Measurements from ENCODE around the gene EPC1. TPM values are rescaled to one million over a fixed set of nuclear protein-coding genes. Genes with fewer than 3 reads are reported as not detected.

Gene EPC1
- polyA plus RNA-seq, 1 donor (not counting 4 experiments of a cell fraction or from before 2014, with no cell fraction given): 34.8 TPM

GRCh38 chr10:32338262-32338661, 8.7 kb downstream of the EPC1 start:
- H3K9me3 ChIP-seq (ENCODE audit: control insufficient read depth, low read depth, low read length): no peaks in the 10 kb centered on the region
- H3K9ac ChIP-seq (ENCODE audit: control insufficient read depth, extremely low read depth, insufficient read depth, low read length): no peak overlapping the region
- no peaks in the 10 kb centered on the region for H3K9me1 ChIP-seq (ENCODE audit: control insufficient read depth, extremely low read depth, insufficient read depth, low read length)
- DNase-seq (ENCODE audit: low read depth, low spot score) (no peak), FAIRE-seq (no peak)
- H3K27me3 ChIP-seq (ENCODE audit: control insufficient read depth, extremely low read depth, insufficient read depth, low read length): no peaks in the 10 kb centered on the region
- H3K4me3 ChIP-seq (ENCODE audit: control insufficient read depth in 2 of 3, extremely low read depth in 1 of 3, insufficient read depth in 2 of 3, low read depth in 1 of 3, low read length in 3 of 3): no peak overlapping the region
- H3K79me2 ChIP-seq (ENCODE audit: control insufficient read depth, insufficient read depth, low read length): peaks cover 95% of the 10 kb centered on the region
- dilution Hi-C loops (cut with MboI; ENCODE audit: extremely low pct_ligation_motif_present, low sequenced_read_pairs): no loop called here
- no peak overlapping the region for H3K27ac ChIP-seq (ENCODE audit: control insufficient read depth, insufficient read depth, low read length)
- H2AFZ ChIP-seq (ENCODE audit: control insufficient read depth, low read length): no peak overlapping the region
- H3K4me1 ChIP-seq (ENCODE audit: control insufficient read depth, extremely low read depth, insufficient read depth, low read length): no peaks in the 10 kb centered on the region
- H4K20me1 ChIP-seq (ENCODE audit: control insufficient read depth, extremely low read depth, insufficient read depth, low read length): no peaks in the 10 kb centered on the region
- no peak overlapping the region for H3K4me2 ChIP-seq (ENCODE audit: control insufficient read depth, extremely low read depth, insufficient read depth, low read depth, low read length)
- peaks cover 0 to 1% of the 10 kb centered on the region in 2 experiments for H3K36me3 ChIP-seq (ENCODE audit: control insufficient read depth in 2 of 2, extremely low read depth in 1 of 2, insufficient read depth in 2 of 2, low read length in 2 of 2)
- no peak for TF ChIP-seq EZH2 (IDR thresholded peaks at IDR 0.05; ENCODE audit: low read length)

DNA sequence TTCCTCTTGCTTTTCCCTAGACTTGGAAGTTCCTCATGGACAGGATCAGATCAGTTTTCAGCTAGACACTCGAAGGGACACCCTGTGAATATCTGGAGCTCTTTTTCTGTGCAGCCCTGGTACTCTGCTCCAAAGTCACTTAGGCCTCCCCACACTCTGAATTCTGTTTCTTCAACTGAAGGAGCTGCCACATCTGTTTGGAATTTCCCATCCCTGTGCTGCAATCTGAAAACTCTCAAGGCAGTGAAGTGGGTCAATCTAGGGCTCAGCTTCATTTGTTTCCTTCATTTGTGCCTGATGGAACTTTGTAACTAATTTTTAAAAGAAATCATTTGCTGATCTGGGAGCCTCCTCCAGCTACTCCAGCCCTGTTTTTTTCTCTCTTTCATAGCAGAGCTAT, 9.6 kb downstream of the EPC1 start:
- DNase-seq (ENCODE audit: low read depth, low spot score) (no peak), FAIRE-seq (no peak)
- Histone ChIP-seq H3K9me3 (ENCODE audit: control insufficient read depth, low read depth, low read length) (no peaks in the 10 kb centered on the region), H3K9me1 (ENCODE audit: control insufficient read depth, extremely low read depth, insufficient read depth, low read length) (peaks cover 2% of the 10 kb centered on the region), H2AFZ (ENCODE audit: control insufficient read depth, low read length) (no peak overlapping the region), H3K79me2 (ENCODE audit: control insufficient read depth, insufficient read depth, low read length) (peaks cover 95% of the 10 kb centered on the region), H3K27me3 (ENCODE audit: control insufficient read depth, extremely low read depth, insufficient read depth, low read length) (no peaks in the 10 kb centered on the region), H3K4me3 (ENCODE audit: control insufficient read depth in 2 of 3, extremely low read depth in 1 of 3, insufficient read depth in 2 of 3, low read depth in 1 of 3, low read length in 3 of 3) (no peak overlapping the region), H3K9ac (ENCODE audit: control insufficient read depth, extremely low read depth, insufficient read depth, low read length) (no peak overlapping the region), H3K4me2 (ENCODE audit: control insufficient read depth, extremely low read depth, insufficient read depth, low read depth, low read length) (no peak overlapping the region), H4K20me1 (ENCODE audit: control insufficient read depth, extremely low read depth, insufficient read depth, low read length) (no peaks in the 10 kb centered on the region), H3K4me1 (ENCODE audit: control insufficient read depth, extremely low read depth, insufficient read depth, low read length) (peaks cover 5% of the 10 kb centered on the region), H3K36me3 (ENCODE audit: control insufficient read depth in 2 of 2, extremely low read depth in 1 of 2, insufficient read depth in 2 of 2, low read length in 2 of 2) (peaks cover 0 to 1% of the 10 kb centered on the region in 2 experiments), H3K27ac (ENCODE audit: control insufficient read depth, insufficient read depth, low read length) (no peak overlapping the region)
- TF ChIP-seq, protein P1, sequence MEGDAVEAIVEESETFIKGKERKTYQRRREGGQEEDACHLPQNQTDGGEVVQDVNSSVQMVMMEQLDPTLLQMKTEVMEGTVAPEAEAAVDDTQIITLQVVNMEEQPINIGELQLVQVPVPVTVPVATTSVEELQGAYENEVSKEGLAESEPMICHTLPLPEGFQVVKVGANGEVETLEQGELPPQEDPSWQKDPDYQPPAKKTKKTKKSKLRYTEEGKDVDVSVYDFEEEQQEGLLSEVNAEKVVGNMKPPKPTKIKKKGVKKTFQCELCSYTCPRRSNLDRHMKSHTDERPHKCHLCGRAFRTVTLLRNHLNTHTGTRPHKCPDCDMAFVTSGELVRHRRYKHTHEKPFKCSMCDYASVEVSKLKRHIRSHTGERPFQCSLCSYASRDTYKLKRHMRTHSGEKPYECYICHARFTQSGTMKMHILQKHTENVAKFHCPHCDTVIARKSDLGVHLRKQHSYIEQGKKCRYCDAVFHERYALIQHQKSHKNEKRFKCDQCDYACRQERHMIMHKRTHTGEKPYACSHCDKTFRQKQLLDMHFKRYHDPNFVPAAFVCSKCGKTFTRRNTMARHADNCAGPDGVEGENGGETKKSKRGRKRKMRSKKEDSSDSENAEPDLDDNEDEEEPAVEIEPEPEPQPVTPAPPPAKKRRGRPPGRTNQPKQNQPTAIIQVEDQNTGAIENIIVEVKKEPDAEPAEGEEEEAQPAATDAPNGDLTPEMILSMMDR (optimal IDR thresholded peaks at IDR 0.05 in 1 of 3, IDR thresholded peaks at IDR 0.05 in 1 of 3, conservative IDR thresholded peaks at IDR 0.05 in 1 of 3; ENCODE audit: extremely low read depth in 1 of 3, insufficient read depth in 2 of 3, low read length in 3 of 3): no peak
- no peak for TF ChIP-seq EZH2 (IDR thresholded peaks at IDR 0.05; ENCODE audit: low read length)
- dilution Hi-C loops (cut with MboI; ENCODE audit: extremely low pct_ligation_motif_present, low sequenced_read_pairs): no loop called here

GRCh38 chr10:32333849-32334248, 13.1 kb downstream of the EPC1 start:
- peaks cover 3% of the 10 kb centered on the region for H3K9me1 ChIP-seq (ENCODE audit: control insufficient read depth, extremely low read depth, insufficient read depth, low read length)
- no peak overlapping the region for H3K4me3 ChIP-seq (ENCODE audit: control insufficient read depth in 2 of 3, extremely low read depth in 1 of 3, insufficient read depth in 2 of 3, low read depth in 1 of 3, low read length in 3 of 3)
- peaks cover 0 to 1% of the 10 kb centered on the region in 2 experiments for H3K36me3 ChIP-seq (ENCODE audit: control insufficient read depth in 2 of 2, extremely low read depth in 1 of 2, insufficient read depth in 2 of 2, low read length in 2 of 2)
- H4K20me1 ChIP-seq (ENCODE audit: control insufficient read depth, extremely low read depth, insufficient read depth, low read length): no peaks in the 10 kb centered on the region
- no peak for FAIRE-seq
- peaks cover 6% of the 10 kb centered on the region for H3K4me1 ChIP-seq (ENCODE audit: control insufficient read depth, extremely low read depth, insufficient read depth, low read length)
- no peak for DNase-seq (ENCODE audit: low read depth, low spot score)
- H3K9me3 ChIP-seq (ENCODE audit: control insufficient read depth, low read depth, low read length): no peaks in the 10 kb centered on the region
- peaks cover 93% of the 10 kb centered on the region for H3K79me2 ChIP-seq (ENCODE audit: control insufficient read depth, insufficient read depth, low read length)
- TF ChIP-seq, protein P1 (optimal IDR thresholded peaks at IDR 0.05 in 1 of 3, IDR thresholded peaks at IDR 0.05 in 1 of 3, conservative IDR thresholded peaks at IDR 0.05 in 1 of 3; ENCODE audit: extremely low read depth in 1 of 3, insufficient read depth in 2 of 3, low read length in 3 of 3): no peak
- TF ChIP-seq EZH2 (IDR thresholded peaks at IDR 0.05; ENCODE audit: low read length): no peak
- no peaks in the 10 kb centered on the region for H3K27me3 ChIP-seq (ENCODE audit: control insufficient read depth, extremely low read depth, insufficient read depth, low read length)
- no peak overlapping the region for H3K27ac ChIP-seq (ENCODE audit: control insufficient read depth, insufficient read depth, low read length)
- no peak overlapping the region for H3K4me2 ChIP-seq (ENCODE audit: control insufficient read depth, extremely low read depth, insufficient read depth, low read depth, low read length)
- H3K9ac ChIP-seq (ENCODE audit: control insufficient read depth, extremely low read depth, insufficient read depth, low read length): no peak overlapping the region
- H2AFZ ChIP-seq (ENCODE audit: control insufficient read depth, low read length): no peak overlapping the region
- dilution Hi-C loops (cut with MboI; ENCODE audit: extremely low pct_ligation_motif_present, low sequenced_read_pairs): no loop called here
